Body of pancreas (tissue), 4 donors: ENCODE results near the gene AGBL4.

ENCODE experiments used
- CTCF ChIP-seq, 7 experiments: fragments of 450-650 bp in 4 of 7; fragments of 200-600 bp in 3 of 7; sonication (generic) in 3 of 7; IDR thresholded peaks; one replicate each; pipeline ENCODE4 v1.5.1; 2016 to 2019; ENCODE audit warnings: antibody characterized with exemption in 7 of 7
- POLR2A ChIP-seq, 3 donors: fragments of 450-650 bp; IDR thresholded peaks; one replicate each; pipeline ENCODE4 v1.6.1; 2016; ENCODE audit warnings: antibody characterized with exemption in 3 of 3, mild to moderate bottlenecking in 2 of 3

DNA sequence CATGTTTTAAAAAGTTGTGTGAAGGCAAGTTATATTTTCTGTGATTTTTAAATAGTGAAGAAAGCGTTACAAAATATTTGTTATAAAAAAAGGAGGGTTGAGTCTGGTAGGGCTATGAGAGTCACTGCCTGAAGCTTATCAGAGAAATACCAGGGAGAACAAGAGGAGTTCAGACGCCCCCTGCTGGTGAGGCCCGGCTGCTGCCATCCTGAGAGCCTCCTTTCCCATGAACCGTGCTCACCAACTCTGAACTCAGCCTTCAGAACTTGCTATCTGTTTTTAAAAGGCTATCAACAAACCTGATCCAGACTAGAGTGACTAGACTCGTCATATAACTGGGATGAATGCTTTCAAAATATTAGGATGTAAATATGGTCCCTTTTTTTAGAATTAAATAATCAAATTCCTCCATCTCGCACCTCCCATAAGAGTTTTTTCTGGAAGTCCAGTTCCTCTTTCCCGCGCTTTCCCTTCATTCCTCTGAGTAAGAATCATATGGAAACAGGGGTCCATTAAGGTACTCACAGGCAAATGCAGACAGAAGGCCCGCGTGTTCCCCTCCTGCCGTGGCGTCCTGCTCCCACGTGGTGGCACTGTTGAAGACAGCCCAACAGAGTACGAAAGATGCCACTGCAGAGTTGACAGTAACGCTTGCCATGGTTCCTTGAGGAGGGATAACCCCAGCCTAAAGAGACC, 1525.5 kb downstream of the AGBL4 start:
- TF ChIP-seq CTCF (IDR thresholded peaks at IDR 0.05), result peak; percentile 80 to 91 (median 83)
- TF ChIP-seq POLR2A (IDR thresholded peaks at IDR 0.05), result no peak
